K562 (cell line): ENCODE data around the gene TMEM120A. TPM values are rescaled to one million over a fixed set of nuclear protein-coding genes. Genes with fewer than 3 reads are reported as not detected.

ENCODE experiments used
- CEBPZ ChIP-seq: fragments of 150-350 bp; IDR thresholded peaks from 2 replicates; pipeline ENCODE4 v1.6.1; 2014; ENCODE audit warnings: low read depth, mild to moderate bottlenecking, low read length, borderline replicate concordance
- CHD4 ChIP-seq: fragments of 200-600 bp; sonication (generic); IDR thresholded peaks from 3 replicates; pipeline ENCODE4 v1.6.1; 2012; ENCODE audit warnings: low read depth, mild to moderate bottlenecking, mixed read lengths, low read length, inconsistent platforms; ENCODE audit not compliant: insufficient read depth, insufficient replicate concordance, poor library complexity, severe bottlenecking
- DDX20 ChIP-seq: fragments of 450-650 bp; IDR thresholded peaks from 2 replicates; pipeline ENCODE4 v1.6.1; 2016; ENCODE audit warnings: missing genetic modification characterization, low read depth, mild to moderate bottlenecking, missing compliant biosample characterization, moderate library complexity
- E2F1 ChIP-seq: sonication (generic); formaldehyde crosslinking; IDR thresholded peaks from 2 replicates; pipeline ENCODE4 v1.8.1; 2023; ENCODE audit warnings: mild to moderate bottlenecking, missing genetic modification reagents, moderate library complexity
- E2F4 ChIP-seq: sonication (generic); formaldehyde crosslinking; IDR thresholded peaks from 2 replicates; pipeline ENCODE4 v1.8.0; 2022; ENCODE audit warnings: mild to moderate bottlenecking, low read depth, missing genetic modification reagents
- JUNB ChIP-seq: fragments of 450-650 bp; formaldehyde crosslinking; conservative IDR thresholded peaks from 2 replicates; pipeline ENCODE4 v1.4.0; 2020; ENCODE audit warnings: mild to moderate bottlenecking
- MXI1 ChIP-seq: IDR thresholded peaks from 2 replicates; pipeline ENCODE4 v1.6.1; 2011; ENCODE audit warnings: low read depth, mild to moderate bottlenecking, improper control_type of control experiment, low read length
- SRSF3 ChIP-seq: fragments of 200-400 bp; formaldehyde crosslinking; IDR thresholded peaks from 2 replicates; pipeline ENCODE4 v1.6.1; 2016; ENCODE audit warnings: mild to moderate bottlenecking, low read length, moderate library complexity; ENCODE audit not compliant: insufficient read depth
- ZNF239 ChIP-seq: fragments of 250-450 bp; sonication (Bioruptor Pico); IDR thresholded peaks from 2 replicates; pipeline ENCODE4 v1.4.0; 2020; ENCODE audit warnings: mild to moderate bottlenecking
- polyA plus RNA-seq, 8 experiments: library from polyadenylated mRNA; depleted of rRNA in 4 of 8; stranded (reverse) in 5 of 8; unstranded in 3 of 8; fragments of >200 nt; fragmentation: Nextera tagmentation in 2 of 8; fragmentation: Illumina TruSeq in 1 of 8; extraction: Ambion mirVana in 2 of 8; extraction: Trizol in 1 of 8; gene quantifications; 2 replicates each; pipeline versions ENCODE4 v1.2.1 to v1.2.3, GENCODE V29; 2011 to 2014; ENCODE audit warnings: inconsistent platforms in 1 of 8, missing spikeins in 1 of 8
- total RNA-seq, 7 experiments: library from RNA; depleted of rRNA in 6 of 7; stranded (reverse); fragments of >200 nt in 6 of 7; fragmentation: Illumina TruSeq in 2 of 7; extraction: Trizol in 2 of 7; gene quantifications; 2 replicates each; pipeline versions ENCODE4 v1.2.1 to v1.2.3, GENCODE V29; 2011 to 2021; ENCODE audit warnings: low replicate concordance in 1 of 7
- TF ChIP-seq, protein P1 (sequence below): fragments of 450-650 bp; formaldehyde crosslinking; IDR thresholded peaks from 2 replicates; pipeline ENCODE4 v1.4.0; 2022; ENCODE audit warnings: missing genetic modification characterization
- TF ChIP-seq, protein P2 (sequence below): sonication (generic); formaldehyde crosslinking; IDR thresholded peaks from 2 replicates; pipeline ENCODE4 v1.9.0; 2022; ENCODE audit warnings: mild to moderate bottlenecking, missing genetic modification reagents
- TF ChIP-seq, protein P3 (sequence below): sonication (generic); formaldehyde crosslinking; IDR thresholded peaks from 2 replicates; pipeline ENCODE4 v1.8.0; 2022; ENCODE audit warnings: mild to moderate bottlenecking, missing genetic modification reagents
- TF ChIP-seq, protein P4 (sequence below): IDR thresholded peaks from 2 replicates; pipeline ENCODE4 v1.6.1; 2011; ENCODE audit warnings: borderline replicate concordance, low read depth, mild to moderate bottlenecking, moderate library complexity, low read length; ENCODE audit not compliant: insufficient read depth, poor library complexity, severe bottlenecking

The TMEM120A gene
- total and polyA plus RNA-seq, 9 of the 15 experiments (the other 6 are each of a cell fraction or from before 2014, with no cell fraction given): 2.3 to 90.2 (median 22.9) TPM

- TF ChIP-seq CEBPZ: no peak
- peak; percentile 54 for TF ChIP-seq ZNF239 (CRISPR knock-in tag)
- no peak for TF ChIP-seq CHD4
- TF ChIP-seq, protein P1, sequence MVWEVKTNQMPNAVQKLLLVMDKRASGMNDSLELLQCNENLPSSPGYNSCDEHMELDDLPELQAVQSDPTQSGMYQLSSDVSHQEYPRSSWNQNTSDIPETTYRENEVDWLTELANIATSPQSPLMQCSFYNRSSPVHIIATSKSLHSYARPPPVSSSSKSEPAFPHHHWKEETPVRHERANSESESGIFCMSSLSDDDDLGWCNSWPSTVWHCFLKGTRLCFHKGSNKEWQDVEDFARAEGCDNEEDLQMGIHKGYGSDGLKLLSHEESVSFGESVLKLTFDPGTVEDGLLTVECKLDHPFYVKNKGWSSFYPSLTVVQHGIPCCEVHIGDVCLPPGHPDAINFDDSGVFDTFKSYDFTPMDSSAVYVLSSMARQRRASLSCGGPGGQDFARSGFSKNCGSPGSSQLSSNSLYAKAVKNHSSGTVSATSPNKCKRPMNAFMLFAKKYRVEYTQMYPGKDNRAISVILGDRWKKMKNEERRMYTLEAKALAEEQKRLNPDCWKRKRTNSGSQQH (CRISPR knock-in tag): peak; percentile 12; the same call in 1 of the 2 replicates
- TF ChIP-seq, protein P2, sequence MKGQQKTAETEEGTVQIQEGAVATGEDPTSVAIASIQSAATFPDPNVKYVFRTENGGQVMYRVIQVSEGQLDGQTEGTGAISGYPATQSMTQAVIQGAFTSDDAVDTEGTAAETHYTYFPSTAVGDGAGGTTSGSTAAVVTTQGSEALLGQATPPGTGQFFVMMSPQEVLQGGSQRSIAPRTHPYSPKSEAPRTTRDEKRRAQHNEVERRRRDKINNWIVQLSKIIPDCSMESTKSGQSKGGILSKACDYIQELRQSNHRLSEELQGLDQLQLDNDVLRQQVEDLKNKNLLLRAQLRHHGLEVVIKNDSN (CRISPR knock-in tag): peak; percentile 84
- TF ChIP-seq SRSF3: no peak
- no peak for TF ChIP-seq DDX20 (tag)
- TF ChIP-seq E2F1 (CRISPR knock-in tag): peak; percentile 79
- TF ChIP-seq E2F4 (CRISPR knock-in tag): peak; percentile 26; the same call in 1 of the 2 replicates
- TF ChIP-seq, protein P3, sequence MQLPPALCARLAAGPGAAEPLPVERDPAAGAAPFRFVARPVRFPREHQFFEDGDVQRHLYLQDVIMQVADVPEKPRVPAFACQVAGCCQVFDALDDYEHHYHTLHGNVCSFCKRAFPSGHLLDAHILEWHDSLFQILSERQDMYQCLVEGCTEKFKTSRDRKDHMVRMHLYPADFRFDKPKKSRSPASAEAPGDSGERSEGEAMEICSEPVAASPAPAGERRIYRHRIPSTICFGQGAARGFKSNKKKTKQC: peak; percentile 47; the same call in 1 of the 2 replicates
- TF ChIP-seq, protein P4, sequence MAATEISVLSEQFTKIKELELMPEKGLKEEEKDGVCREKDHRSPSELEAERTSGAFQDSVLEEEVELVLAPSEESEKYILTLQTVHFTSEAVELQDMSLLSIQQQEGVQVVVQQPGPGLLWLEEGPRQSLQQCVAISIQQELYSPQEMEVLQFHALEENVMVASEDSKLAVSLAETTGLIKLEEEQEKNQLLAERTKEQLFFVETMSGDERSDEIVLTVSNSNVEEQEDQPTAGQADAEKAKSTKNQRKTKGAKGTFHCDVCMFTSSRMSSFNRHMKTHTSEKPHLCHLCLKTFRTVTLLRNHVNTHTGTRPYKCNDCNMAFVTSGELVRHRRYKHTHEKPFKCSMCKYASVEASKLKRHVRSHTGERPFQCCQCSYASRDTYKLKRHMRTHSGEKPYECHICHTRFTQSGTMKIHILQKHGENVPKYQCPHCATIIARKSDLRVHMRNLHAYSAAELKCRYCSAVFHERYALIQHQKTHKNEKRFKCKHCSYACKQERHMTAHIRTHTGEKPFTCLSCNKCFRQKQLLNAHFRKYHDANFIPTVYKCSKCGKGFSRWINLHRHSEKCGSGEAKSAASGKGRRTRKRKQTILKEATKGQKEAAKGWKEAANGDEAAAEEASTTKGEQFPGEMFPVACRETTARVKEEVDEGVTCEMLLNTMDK: no peak
- TF ChIP-seq JUNB (CRISPR knock-in tag): peak; percentile 66; the same call in 1 of the 2 replicates
- TF ChIP-seq MXI1: no peak
These were observed 56.2 kb downstream of the TMEM120A start (continued) for GRCh38 chr7:75937958-75938786.
